ENCODE measurements around the gene HYLS1.

- TF ChIP-seq GATA2 (IDR thresholded peaks at IDR 0.05; ENCODE audit: low read depth, low read length) (no peak), GATA3 (IDR thresholded peaks at IDR 0.05; ENCODE audit: low read depth, low read length) (no peak)
Measured at GRCh38 chr11:125943661-125944349, 56.3 kb downstream of the HYLS1 start.
